Right atrium auricular region (tissue), 2 donors: ENCODE results near the gene HIPK4. TPM values are rescaled to one million over a fixed set of nuclear protein-coding genes. Genes with fewer than 3 reads are reported as not detected.
"Not testable (repeated sequence)": the region's sequence is repeated elsewhere in the genome, so short reads cannot be mapped to it uniquely, and the experiment has no call there.

ENCODE experiments used
- DNase-seq: peaks from one replicate; pipeline ENCODE4 v3.0.0-alpha.2; 2019; ENCODE audit warnings: low spot score
- H3K27ac ChIP-seq, 2 donors: fragments of 200-600 bp; sonication (generic); 1 replicate in 1 of 2; 2 replicates in 1 of 2; pipeline ENCODE4 v1.5.1; 2016 to 2019
- H3K27me3 ChIP-seq, 2 donors: fragments of 200-600 bp; sonication (generic); one replicate each; pipeline versions ENCODE4 v1.5.1 to v1.6.0; 2017 to 2019
- H3K36me3 ChIP-seq: fragments of 200-600 bp; sonication (generic); one replicate; pipeline ENCODE4 v1.5.1; 2016
- H3K4me1 ChIP-seq, 2 donors: fragments of 200-600 bp; sonication (generic); one replicate each; pipeline versions ENCODE4 v1.5.1 to v1.6.0; 2017 to 2019
- H3K4me3 ChIP-seq, 2 donors: fragments of 200-600 bp; sonication (generic); 1 replicate in 1 of 2; 2 replicates in 1 of 2; pipeline ENCODE4 v1.5.1; 2017 to 2019; ENCODE audit warnings: mild to moderate bottlenecking in 1 of 2, moderate library complexity in 1 of 2
- H3K9me3 ChIP-seq, 2 donors: fragments of 200-600 bp; sonication (generic); one replicate each; pipeline ENCODE4 v1.5.1; 2019
- CTCF ChIP-seq, 2 donors: fragments of 200-600 bp; sonication (generic); IDR thresholded peaks; one replicate each; pipeline ENCODE4 v1.5.1; 2019; ENCODE audit warnings: antibody characterized with exemption in 2 of 2
- total RNA-seq, 2 donors: library from RNA; depleted of rRNA; stranded (reverse); fragments of >200 nt; gene quantifications; one replicate each; pipeline ENCODE4 v1.1.0, GENCODE V29; 2016

HIPK4 gene
- total RNA-seq, 2 donors from 2014 or later = 1.0 TPM; not detected in 1

- Histone ChIP-seq H3K4me3 (no peak within 1 kb of the TSS), H3K36me3 (no peaks in the 10 kb centered on the region), H3K27me3 (no peaks in the 10 kb centered on the region), H3K9me3 (no peaks in the 10 kb centered on the region), H3K4me1 (peaks cover 0 to 51% of the 10 kb centered on the region in 2 donors), H3K27ac (peak within 1 kb of the TSS; percentile 82 to 89)
- TF ChIP-seq CTCF (IDR thresholded peaks at IDR 0.05) = no peak
- no peak for DNase-seq
These were observed 23.4 kb upstream of the HIPK4 start, which contains the start of gene PRX for GRCh38 chr19:40413291-40413845. PRX (minus strand) TSS chr19:40413378; CDS start chr19:40407932, 5,446 bp downstream.

GRCh38 chr19:40412866-40413265 lies 22.9 kb upstream of the HIPK4 start:
- Histone ChIP-seq H3K4me1 (peaks cover 0 to 55% of the 10 kb centered on the region in 2 donors), H3K4me3 (no peak overlapping the region), H3K27ac (peak overlapping the region in 1 of 2 donors; percentile 82), H3K36me3 (no peaks in the 10 kb centered on the region), H3K27me3 (no peaks in the 10 kb centered on the region), H3K9me3 (no peaks in the 10 kb centered on the region)
- DNase-seq = no peak
- TF ChIP-seq CTCF (IDR thresholded peaks at IDR 0.05) = no peak

- H3K4me3 ChIP-seq = no peak overlapping the region
- no peaks in the 10 kb centered on the region for H3K36me3 ChIP-seq
- H3K27ac ChIP-seq = peak overlapping the region; percentile 82 to 89
- peaks cover 0 to 51% of the 10 kb centered on the region in 2 donors for H3K4me1 ChIP-seq
- no peaks in the 10 kb centered on the region for H3K9me3 ChIP-seq
- no peak for DNase-seq
- no peaks in the 10 kb centered on the region for H3K27me3 ChIP-seq
- no peak for TF ChIP-seq CTCF (IDR thresholded peaks at IDR 0.05)
These were observed 22.0 kb upstream of the HIPK4 start for GRCh38 chr19:40411958-40412499.

- Histone ChIP-seq H3K36me3 (no peaks in the 10 kb centered on the region), H3K4me3 (no peak overlapping the region), H3K27ac (peak overlapping the region; percentile 82 to 89), H3K4me1 (peaks cover 0 to 49% of the 10 kb centered on the region in 2 donors), H3K9me3 (no peaks in the 10 kb centered on the region), H3K27me3 (no peaks in the 10 kb centered on the region)
- DNase-seq = no peak
- no peak for TF ChIP-seq CTCF (IDR thresholded peaks at IDR 0.05)
These were observed 21.3 kb upstream of the HIPK4 start for GRCh38 chr19:40411125-40411842.

- no peaks in the 10 kb centered on the region for H3K27me3 ChIP-seq
- no peaks in the 10 kb centered on the region for H3K36me3 ChIP-seq
- DNase-seq = no peak
- TF ChIP-seq CTCF (IDR thresholded peaks at IDR 0.05) = no peak
- H3K9me3 ChIP-seq = no peaks in the 10 kb centered on the region
- H3K27ac ChIP-seq = peak overlapping the region; percentile 82 to 89
- H3K4me1 ChIP-seq = peaks cover 0 to 49% of the 10 kb centered on the region in 2 donors
- H3K4me3 ChIP-seq = no peak overlapping the region
These were observed 20.0 kb upstream of the HIPK4 start for GRCh38 chr19:40410030-40410389.

GRCh38 chr19:40408598-40408925 lies 18.6 kb upstream of the HIPK4 start:
- peaks cover 0 to 44% of the 10 kb centered on the region in 2 donors for H3K4me1 ChIP-seq
- H3K27ac ChIP-seq, H3K4me3 ChIP-seq, H3K9me3 ChIP-seq, H3K27me3 ChIP-seq, H3K36me3 ChIP-seq, DNase-seq: not testable (repeated sequence)
